H1 (cell line): ENCODE data around the gene GLRX5. TPM values are rescaled to one million over a fixed set of nuclear protein-coding genes. Genes with fewer than 3 reads are reported as not detected.

Source experiments
- CTCF ChIA-PET: fragments of 300-600 bp; sonication (Branson Sonifier 250); formaldehyde crosslinking; loops from one replicate; lab custom pipeline; 2021; ENCODE audit not compliant: partially characterized antibody; lab: Charles Lee
- POLR2A ChIA-PET: fragments of 300-600 bp; sonication (Branson Sonifier 250); formaldehyde crosslinking; loops from one replicate; lab custom pipeline; 2021; ENCODE audit warnings: inconsistent platforms; ENCODE audit not compliant: partially characterized antibody; lab: Charles Lee
- DNase-seq, 2 experiments: peaks; one replicate each; pipeline versions ENCODE4 v3.0.0 to v3.0.0-alpha.2; 2010 to 2022; ENCODE audit warnings: low spot score in 2 of 2, low read depth in 1 of 2, mixed read lengths in 1 of 2
- FAIRE-seq: peaks from 2 replicates; lab custom pipeline; 2011; peaks lifted over from hg19 to GRCh38; lab: Jason Lieb, UNC
- H2AFZ ChIP-seq: 2 replicates; pipeline ENCODE4 v1.8.1; 2012; ENCODE audit warnings: low read length, inconsistent platforms
- H2AK5ac ChIP-seq: 2 replicates; pipeline ENCODE4 v1.6.1; 2013; ENCODE audit warnings: low read depth, low read length
- H2BK120ac ChIP-seq: replicated peaks from 2 replicates; pipeline ENCODE3; 2013; ENCODE audit warnings: low read depth, low read length, inconsistent platforms
- H2BK12ac ChIP-seq: 2 replicates; pipeline ENCODE4 v1.6.1; 2013; ENCODE audit warnings: low read depth, low read length
- H2BK15ac ChIP-seq: 2 replicates; pipeline ENCODE4 v1.6.1; 2013; ENCODE audit warnings: low read length
- H2BK20ac ChIP-seq: 2 replicates; pipeline ENCODE4 v1.6.1; 2013; ENCODE audit warnings: low read length
- H2BK5ac ChIP-seq: 2 replicates; pipeline ENCODE4 v1.6.1; 2013; ENCODE audit warnings: low read depth, low read length
- H3K14ac ChIP-seq: 2 replicates; pipeline ENCODE4 v1.6.1; 2013; ENCODE audit warnings: inconsistent platforms; ENCODE audit not compliant: insufficient read length
- H3K18ac ChIP-seq: 2 replicates; pipeline ENCODE4 v1.6.1; 2013; ENCODE audit warnings: low read length; ENCODE audit errors: extremely low read depth
- H3K23ac ChIP-seq: 2 replicates; pipeline ENCODE4 v1.6.1; 2013; ENCODE audit warnings: inconsistent platforms; ENCODE audit not compliant: insufficient read length
- H3K23me2 ChIP-seq: 2 replicates; pipeline ENCODE4 v1.6.1; 2013; ENCODE audit warnings: low read depth, low read length
- H3K27ac ChIP-seq: 2 replicates; pipeline ENCODE4 v1.6.1; 2011; ENCODE audit warnings: low read depth, low read length, inconsistent platforms
- H3K27me3 ChIP-seq, 4 experiments: replicated peaks in 1 of 4; 1 replicate in 1 of 4; 2 replicates in 3 of 4; pipeline versions ENCODE4 v1.6.1 to v1.8.1; 2011 to 2013; ENCODE audit warnings: low read length in 3 of 4, mild to moderate bottlenecking in 3 of 4, inconsistent platforms in 2 of 4, mixed read lengths in 2 of 4, moderate library complexity in 1 of 4; ENCODE audit not compliant: control insufficient read depth in 3 of 4, insufficient read depth in 3 of 4; ENCODE audit errors: extremely low read depth in 1 of 4
- H3K36me3 ChIP-seq, 4 experiments: 2 replicates each; pipeline versions ENCODE4 v1.6.1 to v1.8.1; 2011 to 2013; ENCODE audit warnings: mild to moderate bottlenecking in 4 of 4, low read length in 3 of 4, moderate library complexity in 2 of 4, control low read depth in 1 of 4, inconsistent platforms in 1 of 4; ENCODE audit not compliant: insufficient read depth in 4 of 4, control insufficient read depth in 2 of 4
- H3K4ac ChIP-seq: replicated peaks from 2 replicates; pipeline ENCODE3; 2013; ENCODE audit warnings: low read length, low read depth, mixed read lengths, inconsistent platforms; ENCODE audit not compliant: insufficient read length
- H3K4me1 ChIP-seq, 4 experiments: replicated peaks in 1 of 4; 1 replicate in 1 of 4; 2 replicates in 3 of 4; pipeline versions ENCODE4 v1.6.1 to v1.8.1; 2011 to 2013; ENCODE audit warnings: low read length in 3 of 4, inconsistent platforms in 2 of 4, mixed read lengths in 1 of 4; ENCODE audit not compliant: insufficient read depth in 4 of 4, control insufficient read depth in 3 of 4
- H3K4me2 ChIP-seq, 2 experiments: 2 replicates each; pipeline versions ENCODE4 v1.6.1 to v1.8.1; 2011 to 2013; ENCODE audit warnings: low read depth in 2 of 2, low read length in 2 of 2, control low read depth in 1 of 2, inconsistent platforms in 1 of 2, mild to moderate bottlenecking in 1 of 2; ENCODE audit not compliant: insufficient read depth in 1 of 2
- H3K4me3 ChIP-seq, 4 experiments: fragments of 200-600, 300-600 bp in 1 of 4; sonication (generic), shearing (Covaris generic), sonication (Bioruptor Twin) in 1 of 4; 2 replicates each; pipeline versions ENCODE4 v1.5.1 to v1.8.1; 2011 to 2016; ENCODE audit warnings: low read length in 4 of 4, low read depth in 3 of 4, control low read depth in 2 of 4, inconsistent platforms in 2 of 4, mild to moderate bottlenecking in 2 of 4, mixed read lengths in 1 of 4, moderate library complexity in 1 of 4; ENCODE audit not compliant: insufficient read depth in 2 of 4; ENCODE audit errors: extremely low read depth in 1 of 4
- H3K56ac ChIP-seq: replicated peaks from 2 replicates; pipeline ENCODE3; 2013; ENCODE audit warnings: low read depth, mild to moderate bottlenecking, mixed read lengths, low read length, inconsistent platforms; ENCODE audit not compliant: insufficient read length
- H3K79me1 ChIP-seq: 2 replicates; pipeline ENCODE4 v1.6.1; 2013; ENCODE audit warnings: low read depth, low read length, control low read depth
- H3K79me2 ChIP-seq, 2 experiments: 2 replicates each; pipeline versions ENCODE4 v1.6.1 to v1.8.1; 2012 to 2013; ENCODE audit warnings: low read length in 2 of 2, mild to moderate bottlenecking in 2 of 2, inconsistent platforms in 1 of 2; ENCODE audit not compliant: insufficient read depth in 2 of 2, control insufficient read depth in 1 of 2
- H3K9ac ChIP-seq, 4 experiments: replicated peaks in 1 of 4; 1 replicate in 1 of 4; 2 replicates in 3 of 4; pipeline versions ENCODE4 v1.6.1 to v1.8.1; 2011 to 2013; ENCODE audit warnings: low read depth in 3 of 4, low read length in 3 of 4, control low read depth in 2 of 4, mild to moderate bottlenecking in 2 of 4, moderate library complexity in 2 of 4, inconsistent platforms in 1 of 4; ENCODE audit errors: extremely low read depth in 1 of 4
- H3K9me3 ChIP-seq, 2 experiments: 2 replicates each; pipeline versions ENCODE4 v1.6.1 to v1.8.1; 2012 to 2013; ENCODE audit warnings: mild to moderate bottlenecking in 2 of 2, moderate library complexity in 2 of 2, control low read depth in 1 of 2, inconsistent platforms in 1 of 2, low read depth in 1 of 2, low read length in 1 of 2, mixed read lengths in 1 of 2; ENCODE audit not compliant: insufficient read depth in 2 of 2
- H4K20me1 ChIP-seq, 2 experiments: replicated peaks in 1 of 2; 2 replicates each; pipeline versions ENCODE3 to v1.8.1; 2011 to 2013; ENCODE audit warnings: inconsistent platforms in 2 of 2, low read length in 2 of 2, mild to moderate bottlenecking in 1 of 2; ENCODE audit not compliant: insufficient read depth in 2 of 2, control insufficient read depth in 1 of 2
- H4K5ac ChIP-seq: 2 replicates; pipeline ENCODE4 v1.6.1; 2013; ENCODE audit warnings: low read length, low read depth, mixed read lengths, inconsistent platforms; ENCODE audit not compliant: insufficient read length
- H4K8ac ChIP-seq: 2 replicates; pipeline ENCODE4 v1.8.0; 2013; ENCODE audit warnings: mild to moderate bottlenecking, moderate library complexity, low read length, inconsistent platforms; ENCODE audit not compliant: insufficient read depth; ENCODE audit errors: extremely low read depth
- H4K91ac ChIP-seq: replicated peaks from 2 replicates; pipeline ENCODE3; 2013; ENCODE audit warnings: low read length, mixed read lengths, inconsistent platforms; ENCODE audit not compliant: insufficient read length
- FOSL1 ChIP-seq: IDR thresholded peaks from 2 replicates; pipeline ENCODE4 v1.6.1; 2011; ENCODE audit warnings: mild to moderate bottlenecking, low read depth, low read length, moderate library complexity; ENCODE audit not compliant: insufficient read depth
- HDAC2 ChIP-seq, 2 experiments: fragments of 300-600 bp in 1 of 2; sonication (generic) in 1 of 2; IDR thresholded peaks; 2 replicates each; pipeline ENCODE4 v1.6.1; 2011 to 2012; ENCODE audit warnings: low read depth in 2 of 2, low read length in 2 of 2, mild to moderate bottlenecking in 2 of 2, moderate library complexity in 2 of 2, borderline replicate concordance in 1 of 2, inconsistent platforms in 1 of 2
- KDM4A ChIP-seq: IDR thresholded peaks from one replicate; pipeline ENCODE4 v1.7.1; 2012; ENCODE audit warnings: low read depth, mild to moderate bottlenecking, moderate library complexity, low read length, inconsistent platforms; ENCODE audit not compliant: severe bottlenecking
- POLR2AphosphoS5 ChIP-seq: IDR thresholded peaks from 2 replicates; pipeline ENCODE4 v1.6.1; 2011; ENCODE audit warnings: low read depth, low read length
- RAD21 ChIP-seq, 2 experiments: IDR thresholded peaks in 1 of 2; conservative IDR thresholded peaks in 1 of 2; 2 replicates each; pipeline ENCODE4 v1.6.1; 2011; ENCODE audit warnings: low read depth in 2 of 2, low read length in 2 of 2, improper control_type of control experiment in 1 of 2, inconsistent platforms in 1 of 2, mild to moderate bottlenecking in 1 of 2, moderate library complexity in 1 of 2
- SIRT6 ChIP-seq: IDR thresholded peaks from one replicate; pipeline ENCODE4 v1.7.1; 2012; ENCODE audit warnings: low read length, inconsistent platforms
- YY1 ChIP-seq: IDR thresholded peaks from 2 replicates; pipeline ENCODE4 v1.6.1; 2011; ENCODE audit warnings: low read depth, mild to moderate bottlenecking, low read length
- WGBS, 2 experiments: shearing (Covaris generic) in 1 of 2; methylation state at CpG; one replicate each; pipeline versions ENCODE4 v1.1.6 to v1.1.7; 2013 to 2015; ENCODE audit warnings: low lambda C conversion rate in 2 of 2, mixed read lengths in 2 of 2, inconsistent platforms in 1 of 2, low coverage in 1 of 2, missing lambda C conversion rate in 1 of 2; ENCODE audit not compliant: insufficient replicate concordance in 2 of 2, insufficient coverage in 1 of 2, insufficient read length in 1 of 2; ENCODE audit errors: extremely low coverage in 1 of 2, missing lambda C conversion rate in 1 of 2; 5-methylcytosine and 5-hydroxymethylcytosine counted together
- polyA plus RNA-seq, 7 experiments: library from polyadenylated mRNA; depleted of rRNA in 3 of 7; stranded (reverse) in 5 of 7; unstranded in 2 of 7; fragments of >200 nt in 5 of 7; fragments of 200-250 nt in 2 of 7; gene quantifications; 1 replicate in 5 of 7; 2 replicates in 1 of 7; 4 replicates in 1 of 7; pipeline versions ENCODE4 v1.2.1 to v1.2.3, GENCODE V29; 2011 to 2013; ENCODE audit warnings: missing spikeins in 2 of 7, mixed read lengths in 2 of 7
- total RNA-seq: library from RNA; stranded (reverse); fragmentation: NEBNext Ultra II Directional; extraction: Animal tissue kit (Norgen Biotek cat#: 25700); gene quantifications from 2 replicates; pipeline ENCODE4 v1.2.1, GENCODE V29; 2021
- TF ChIP-seq, protein P1 (sequence below): IDR thresholded peaks from 2 replicates; pipeline ENCODE4 v1.6.1; 2012; ENCODE audit warnings: low read length, inconsistent platforms

GLRX5 gene
- total and polyA plus RNA-seq, 2 of the 8 experiments (the other 6 are each of a cell fraction or from before 2014, with no cell fraction given): 70.1 to 88.8 TPM

DNA sequence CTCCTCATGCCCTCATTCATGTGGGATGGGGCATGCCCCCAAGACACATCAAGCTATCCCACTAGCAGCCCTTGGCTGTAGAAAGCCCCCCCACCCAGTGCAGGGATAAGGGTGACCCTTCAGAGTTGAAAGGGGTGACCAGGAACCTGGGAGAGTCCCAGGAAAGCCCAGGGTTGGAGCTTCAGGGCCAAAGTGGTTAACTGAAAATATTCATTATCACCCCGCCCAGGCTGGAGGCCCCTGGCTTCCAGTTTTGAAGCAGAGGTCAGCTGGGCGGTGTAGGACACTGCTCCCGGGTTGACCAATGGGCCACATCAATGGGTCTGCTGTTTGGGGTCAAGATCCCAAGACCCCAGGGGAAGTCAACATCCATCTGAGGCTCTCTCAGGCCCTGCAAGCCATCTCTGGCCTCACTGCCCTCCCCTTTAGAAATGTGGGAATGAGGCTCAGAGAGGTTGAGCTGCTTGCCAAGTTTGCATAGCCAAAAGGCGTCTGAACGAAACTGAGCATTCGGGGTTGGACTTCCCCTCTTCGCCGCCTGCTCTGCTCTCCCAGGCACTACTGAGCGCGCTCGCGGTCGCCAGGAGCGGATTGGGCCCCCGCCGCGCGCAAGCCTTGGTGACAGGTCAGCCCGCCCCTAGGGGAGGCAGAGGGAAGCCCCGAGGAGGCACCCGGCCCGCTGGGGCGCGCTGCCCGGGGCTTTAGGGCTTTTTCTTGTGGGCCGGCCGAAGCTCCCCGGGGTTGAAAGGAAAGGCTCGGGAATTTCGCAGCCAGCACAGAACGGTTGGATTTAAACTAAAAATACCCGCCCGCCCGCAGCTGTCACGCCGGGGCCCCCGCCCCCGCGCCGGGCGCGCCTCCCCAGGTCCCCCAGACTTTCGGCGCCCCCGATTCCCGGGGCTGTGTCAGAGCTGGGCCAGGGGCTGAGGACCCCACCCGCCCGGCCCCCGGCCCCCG is 19.0 kb upstream of the GLRX5 start:
- H3K18ac ChIP-seq: no peak overlapping the region
- peaks cover 0 to 22% (median 8%) of the 10 kb centered on the region in 4 experiments; a peak in 5 of 7 replicates for H3K4me1 ChIP-seq
- WGBS, 2 experiments: 10% methylated on average over 29 of the region's 50 CpGs; no CpG with 5 or more reads in 1 of the 2 experiments
- H3K36me3 ChIP-seq: no peaks in the 10 kb centered on the region
- H3K4ac ChIP-seq: no peak overlapping the region
- no peak overlapping the region for H2AFZ ChIP-seq
- no peak overlapping the region for H4K91ac ChIP-seq
- H2BK12ac ChIP-seq: no peak overlapping the region
- H2BK15ac ChIP-seq: no peak overlapping the region
- H3K23ac ChIP-seq: no peak overlapping the region
- peaks cover 0 to 4% of the 10 kb centered on the region in 2 experiments for H4K20me1 ChIP-seq
- H3K9me3 ChIP-seq: no peaks in the 10 kb centered on the region
- H3K27ac ChIP-seq: no peak overlapping the region
- no peak overlapping the region for H3K9ac ChIP-seq
- H3K23me2 ChIP-seq: peaks cover 12% of the 10 kb centered on the region
- H2BK120ac ChIP-seq: no peak overlapping the region
- no peak overlapping the region for H2BK5ac ChIP-seq
- H3K27me3 ChIP-seq: peaks cover 4 to 33% (median 27%) of the 10 kb centered on the region in 4 experiments
- peak overlapping the region; percentile 69 to 89 for H3K4me2 ChIP-seq
- no peaks in the 10 kb centered on the region for H3K79me1 ChIP-seq
- no peaks in the 10 kb centered on the region for H3K79me2 ChIP-seq
- ChIA-PET CTCF (interaction anchor here (1.0 to 6.4 kb wide), 10 partner anchors 8 to 84 kb away, joined by 3 to 32 read pairs (median 4); partner anchors contain the start of gene GLRX5), POLR2A (interaction anchor here (1.4 kb wide), 1 partner anchor 19 kb away, joined by 5 read pairs; the partner anchor contains the start of gene GLRX5)
- H4K5ac ChIP-seq: no peak overlapping the region
- DNase-seq: peak in 1 of 2 experiments; percentile 73
- no peak overlapping the region for H2AK5ac ChIP-seq
- H3K56ac ChIP-seq: no peak overlapping the region
- H2BK20ac ChIP-seq: no peak overlapping the region
- peak overlapping the region; percentile 31 to 66 (median 40) for H3K4me3 ChIP-seq
- no peak overlapping the region for H4K8ac ChIP-seq
- no peak for FAIRE-seq
- H3K14ac ChIP-seq: no peak overlapping the region
- TF ChIP-seq YY1 (no peak), RAD21 (IDR thresholded peaks at IDR 0.05 in 1 of 2, conservative IDR thresholded peaks at IDR 0.05 in 1 of 2; ENCODE audit: low read depth in 2 of 2, low read length in 2 of 2) (0 out of 4 replicates have a peak, but pooled peaks have one; percentile 9 to 10), SIRT6 (no peak), POLR2AphosphoS5 (no peak), FOSL1 (no peak), HDAC2 (IDR thresholded peaks at IDR 0.05; ENCODE audit: borderline replicate concordance in 1 of 2, low read depth in 2 of 2, low read length in 2 of 2) (no peak), KDM4A (no peak)
- TF ChIP-seq, protein P1, sequence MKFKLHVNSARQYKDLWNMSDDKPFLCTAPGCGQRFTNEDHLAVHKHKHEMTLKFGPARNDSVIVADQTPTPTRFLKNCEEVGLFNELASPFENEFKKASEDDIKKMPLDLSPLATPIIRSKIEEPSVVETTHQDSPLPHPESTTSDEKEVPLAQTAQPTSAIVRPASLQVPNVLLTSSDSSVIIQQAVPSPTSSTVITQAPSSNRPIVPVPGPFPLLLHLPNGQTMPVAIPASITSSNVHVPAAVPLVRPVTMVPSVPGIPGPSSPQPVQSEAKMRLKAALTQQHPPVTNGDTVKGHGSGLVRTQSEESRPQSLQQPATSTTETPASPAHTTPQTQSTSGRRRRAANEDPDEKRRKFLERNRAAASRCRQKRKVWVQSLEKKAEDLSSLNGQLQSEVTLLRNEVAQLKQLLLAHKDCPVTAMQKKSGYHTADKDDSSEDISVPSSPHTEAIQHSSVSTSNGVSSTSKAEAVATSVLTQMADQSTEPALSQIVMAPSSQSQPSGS: no peak
